IMR-90 (cell line): ENCODE data around the gene STAU1. TPM values are rescaled to one million over a fixed set of nuclear protein-coding genes. Genes with fewer than 3 reads are reported as not detected.

ENCODE experiments used
- ATAC-seq: fragments of 200-7000 bp; cut with Tn5 transposase; 2 replicates; pipeline ENCODE4 v1.9.1; 2020; ENCODE audit warnings: low read depth, mild to moderate bottlenecking, moderate library complexity
- BruUV-seq: library from RNA; stranded (reverse); fragments of 400-500 nt; replicated peaks from 2 replicates; lab custom pipeline; 2021; lab: Mats Ljungman, UMichigan
- CTCF ChIA-PET: fragments of 300-600 bp; formaldehyde crosslinking; extraction: SDS; loops from one replicate; lab custom pipeline; 2021; ENCODE audit warnings: antibody characterized with exemption; lab: Yijun Ruan, JAX
- POLR2A ChIA-PET: fragments of 300-600 bp; sonication (Branson Sonifier 250); formaldehyde crosslinking; loops from one replicate; lab custom pipeline; 2022; ENCODE audit warnings: antibody characterized with exemption; ENCODE audit not compliant: unreplicated experiment; lab: Charles Lee
- DNase-seq: peaks from one replicate; pipeline ENCODE4 v3.0.0; 2013
- H2AFZ ChIP-seq: replicated peaks from 2 replicates; pipeline ENCODE3; 2013; ENCODE audit warnings: low read length, mild to moderate bottlenecking; ENCODE audit not compliant: poor library complexity
- H2AK5ac ChIP-seq: 2 replicates; pipeline ENCODE4 v1.6.1; 2013; ENCODE audit warnings: low read depth, low read length, inconsistent platforms
- H2AK9ac ChIP-seq: replicated peaks from 2 replicates; pipeline ENCODE3; 2013; ENCODE audit warnings: mild to moderate bottlenecking, low read depth, low read length, moderate library complexity; ENCODE audit not compliant: poor library complexity
- H2BK120ac ChIP-seq: 2 replicates; pipeline ENCODE4 v1.6.1; 2013; ENCODE audit warnings: low read depth, low read length, inconsistent platforms
- H2BK15ac ChIP-seq: 3 replicates; pipeline ENCODE4 v1.6.1; 2013; ENCODE audit warnings: low read depth, low read length, inconsistent platforms
- H2BK20ac ChIP-seq: 2 replicates; pipeline ENCODE4 v1.6.1; 2013; ENCODE audit warnings: low read depth, mild to moderate bottlenecking, inconsistent platforms, low read length, moderate library complexity
- H2BK5ac ChIP-seq: 2 replicates; pipeline ENCODE4 v1.6.1; 2013; ENCODE audit warnings: mild to moderate bottlenecking, low read depth, low read length, inconsistent platforms; ENCODE audit not compliant: poor library complexity, severe bottlenecking
- H3K14ac ChIP-seq: replicated peaks from 2 replicates; pipeline ENCODE4 v1.6.1; 2013; ENCODE audit warnings: low read depth, low read length, inconsistent platforms
- H3K18ac ChIP-seq: 2 replicates; pipeline ENCODE4 v1.6.1; 2013; ENCODE audit warnings: low read depth, low read length, control low read depth
- H3K23ac ChIP-seq: 2 replicates; pipeline ENCODE4 v1.6.1; 2013; ENCODE audit warnings: low read depth, low read length, inconsistent platforms
- H3K27ac ChIP-seq: 2 replicates; pipeline ENCODE4 v1.5.1; 2013; ENCODE audit warnings: mild to moderate bottlenecking, control low read depth, low read length; ENCODE audit not compliant: insufficient read depth
- H3K27me3 ChIP-seq: 2 replicates; pipeline ENCODE4 v1.6.1; 2013; ENCODE audit warnings: low read length; ENCODE audit not compliant: control insufficient read depth, insufficient read depth
- H3K36me3 ChIP-seq: 2 replicates; pipeline ENCODE4 v1.6.1; 2013; ENCODE audit warnings: low read length, mixed read lengths; ENCODE audit not compliant: control insufficient read depth, insufficient read depth
- H3K4ac ChIP-seq: 2 replicates; pipeline ENCODE4 v1.6.1; 2013; ENCODE audit warnings: low read depth, low read length, inconsistent platforms
- H3K4me1 ChIP-seq: 2 replicates; pipeline ENCODE4 v1.6.1; 2013; ENCODE audit warnings: low read length, mixed read lengths; ENCODE audit not compliant: control insufficient read depth, insufficient read depth
- H3K4me2 ChIP-seq: 2 replicates; pipeline ENCODE4 v1.6.1; 2013; ENCODE audit warnings: low read depth, mild to moderate bottlenecking, control low read depth, low read length, moderate library complexity
- H3K4me3 ChIP-seq: 2 replicates; pipeline ENCODE4 v1.5.1; 2013; ENCODE audit warnings: low read depth, mild to moderate bottlenecking, control low read depth, low read length, moderate library complexity; ENCODE audit not compliant: insufficient read depth
- H3K56ac ChIP-seq: 2 replicates; pipeline ENCODE4 v1.6.1; 2013; ENCODE audit warnings: low read length, inconsistent platforms; ENCODE audit not compliant: insufficient read depth; ENCODE audit errors: extremely low read depth
- H3K79me1 ChIP-seq, 2 experiments: 2 replicates each; pipeline ENCODE4 v1.6.1; 2013; ENCODE audit warnings: low read length in 2 of 2, inconsistent platforms in 1 of 2, low read depth in 1 of 2
- H3K9ac ChIP-seq: 2 replicates; pipeline ENCODE4 v1.6.1; 2013; ENCODE audit warnings: low read depth, low read length, control low read depth
- H3K9me1 ChIP-seq: 2 replicates; pipeline ENCODE4 v1.6.1; 2013; ENCODE audit warnings: low read length, inconsistent platforms; ENCODE audit not compliant: insufficient read depth
- H3K9me3 ChIP-seq: 2 replicates; pipeline ENCODE4 v1.6.1; 2013; ENCODE audit warnings: low read length; ENCODE audit not compliant: control insufficient read depth, insufficient read depth
- H4K20me1 ChIP-seq: 2 replicates; pipeline ENCODE4 v1.6.1; 2013; ENCODE audit warnings: low read length, inconsistent platforms; ENCODE audit not compliant: insufficient read depth
- H4K5ac ChIP-seq: 2 replicates; pipeline ENCODE4 v1.6.1; 2013; ENCODE audit warnings: mild to moderate bottlenecking, low read depth, low read length, control low read depth
- H4K8ac ChIP-seq, 2 experiments: 2 replicates each; pipeline ENCODE4 v1.6.1; 2013; ENCODE audit warnings: low read depth in 2 of 2, low read length in 2 of 2, control low read depth in 1 of 2, inconsistent platforms in 1 of 2
- H4K91ac ChIP-seq: 2 replicates; pipeline ENCODE4 v1.6.1; 2013; ENCODE audit warnings: low read depth, low read length, inconsistent platforms; ENCODE audit not compliant: insufficient read depth
- BHLHE40 ChIP-seq: fragments of 150-350 bp; IDR thresholded peaks from 2 replicates; pipeline ENCODE4 v1.6.1; 2016; ENCODE audit warnings: mild to moderate bottlenecking, low read depth, low read length
- CEBPB ChIP-seq: IDR thresholded peaks from 2 replicates; pipeline ENCODE4 v1.6.1; 2012; ENCODE audit warnings: low read depth, low read length, improper control_type of control experiment
- CHD1 ChIP-seq: IDR thresholded peaks from 2 replicates; pipeline ENCODE4 v1.6.1; 2012; ENCODE audit warnings: low read depth, low read length, improper control_type of control experiment
- CTCF ChIP-seq: conservative IDR thresholded peaks from 2 replicates; pipeline ENCODE4 v1.5.1; 2012; ENCODE audit warnings: mild to moderate bottlenecking, low read depth, low read length, improper control_type of control experiment
- ELK1 ChIP-seq: fragments of 150-350 bp; IDR thresholded peaks from 2 replicates; pipeline ENCODE4 v1.6.1; 2016; ENCODE audit warnings: low read depth, mild to moderate bottlenecking, low read length, moderate library complexity, borderline replicate concordance
- FOS ChIP-seq: fragments of 150-350 bp; IDR thresholded peaks from 2 replicates; pipeline ENCODE4 v1.6.1; 2016; ENCODE audit warnings: low read depth, low read length
- MAFK ChIP-seq: IDR thresholded peaks from 2 replicates; pipeline ENCODE4 v1.6.1; 2012; ENCODE audit warnings: low read depth, low read length, improper control_type of control experiment
- MAZ ChIP-seq: IDR thresholded peaks from 2 replicates; pipeline ENCODE4 v1.6.1; 2012; ENCODE audit warnings: low read depth, mild to moderate bottlenecking, low read length, improper control_type of control experiment, moderate library complexity, borderline replicate concordance
- MXI1 ChIP-seq: IDR thresholded peaks from 2 replicates; pipeline ENCODE4 v1.6.1; 2012; ENCODE audit warnings: low read depth, mild to moderate bottlenecking, low read length, moderate library complexity, borderline replicate concordance
- NFE2L2 ChIP-seq: fragments of 150-350 bp; IDR thresholded peaks from 2 replicates; pipeline ENCODE4 v1.6.1; 2016; ENCODE audit warnings: low read depth, mild to moderate bottlenecking, low read length
- POLR2A ChIP-seq: IDR thresholded peaks from 2 replicates; pipeline ENCODE4 v1.6.1; 2012; ENCODE audit warnings: mild to moderate bottlenecking, low read depth, low read length
- RAD21 ChIP-seq: IDR thresholded peaks from 2 replicates; pipeline ENCODE4 v1.6.1; 2012; ENCODE audit warnings: low read length, improper control_type of control experiment
- RCOR1 ChIP-seq: IDR thresholded peaks from 2 replicates; pipeline ENCODE4 v1.6.1; 2012; ENCODE audit warnings: mild to moderate bottlenecking, low read length, improper control_type of control experiment; ENCODE audit not compliant: insufficient replicate concordance
- RFX5 ChIP-seq: IDR thresholded peaks from 2 replicates; pipeline ENCODE4 v1.8.0; 2012; ENCODE audit warnings: low read depth, mild to moderate bottlenecking, low read length, moderate library complexity
- SMC3 ChIP-seq: fragments of 150-350 bp; IDR thresholded peaks from 2 replicates; pipeline ENCODE4 v1.6.1; 2016; ENCODE audit warnings: low read depth, mild to moderate bottlenecking, antibody characterized with exemption, low read length, moderate library complexity
- USF2 ChIP-seq: fragments of 150-350 bp; IDR thresholded peaks from 2 replicates; pipeline ENCODE4 v1.6.1; 2017; ENCODE audit warnings: mild to moderate bottlenecking, antibody characterized with exemption, low read length, low read depth
- WGBS, 2 experiments: methylation state at CpG; one replicate each; pipeline versions ENCODE4 v1.1.5 to v1.1.7; 2013; ENCODE audit warnings: missing lambda C conversion rate in 2 of 2; ENCODE audit not compliant: insufficient read length in 1 of 2; ENCODE audit errors: extremely low coverage in 2 of 2; 5-methylcytosine and 5-hydroxymethylcytosine counted together
- dilution Hi-C: fragments of 300-500 bp; cut with HindIII; formaldehyde crosslinking; loops from one replicate; pipeline ENCODE4 v1.14.3; 2018; ENCODE audit warnings: low sequenced_read_pairs; ENCODE audit not compliant: unreplicated experiment
- in situ Hi-C: fragments of 300-500 bp; cut with MboI; formaldehyde crosslinking; loops from 3 replicates; pipeline ENCODE4 v1.14.3; 2019; ENCODE audit warnings: low sequenced_read_pairs, inconsistent platforms, mixed read lengths
- intact Hi-C: fragments of 100-400 bp; cut with micrococcal nuclease; formaldehyde crosslinking; loops from 2 replicates; pipeline ENCODE4 v1.10.0; 2022
- polyA plus RNA-seq, 3 experiments: library from polyadenylated mRNA; depleted of rRNA; stranded (reverse); fragments of >200 nt; gene quantifications; 2 replicates each; pipeline ENCODE4 v1.2.3, GENCODE V29; 2012; ENCODE audit warnings: low replicate concordance in 1 of 3
- total RNA-seq: library from RNA; depleted of rRNA; stranded (reverse); fragments of >200 nt; gene quantifications from 2 replicates; pipeline ENCODE4 v1.2.3, GENCODE V29; 2012

The STAU1 gene
- total and polyA plus RNA-seq, 2 of the 4 experiments (the other 2 are of a cell fraction), result 35.3 to 50.3 TPM

- intact Hi-C loops (no loop called here), in situ Hi-C loops (no loop called here), dilution Hi-C loops (no loop called here)
- WGBS, 2 experiments, result no CpG with 5 or more reads among the region's 6 CpGs
- Histone ChIP-seq H2AK9ac (no peak overlapping the region), H2BK5ac (no peak overlapping the region), H3K79me1 (peaks cover 25 to 77% of the 10 kb centered on the region in 2 experiments), H3K36me3 (peaks cover 20% of the 10 kb centered on the region), H3K4me3 (no peak overlapping the region), H3K14ac (no peak overlapping the region), H4K5ac (no peak overlapping the region), H3K9ac (no peak overlapping the region), H2BK120ac (no peak overlapping the region), H2AFZ (no peak overlapping the region), H3K4me2 (no peak overlapping the region), H4K91ac (no peak overlapping the region), H2BK20ac (no peak overlapping the region), H3K4ac (no peak overlapping the region), H3K56ac (no peak overlapping the region), H3K4me1 (peaks cover 2% of the 10 kb centered on the region; the same call in 1 of the 2 replicates), H3K23ac (no peak overlapping the region), H3K9me3 (no peaks in the 10 kb centered on the region), H3K27me3 (no peaks in the 10 kb centered on the region), H2BK15ac (no peak overlapping the region), H4K8ac (no peak overlapping the region), H2AK5ac (no peak overlapping the region), H3K18ac (no peak overlapping the region), H3K9me1 (0 out of 2 replicates have a peak, but pooled peaks cover 2% of the 10 kb centered on the region), H4K20me1 (peaks cover 18% of the 10 kb centered on the region), H3K27ac (no peak overlapping the region)
- ChIA-PET POLR2A (no interaction called here), CTCF (no interaction called here)
- ATAC-seq (no peak), DNase-seq (no peak)
- TF ChIP-seq BHLHE40 (no peak), POLR2A (no peak), RCOR1 (no peak), SMC3 (no peak), ELK1 (no peak), USF2 (no peak), RAD21 (no peak), MXI1 (no peak), CEBPB (no peak), NFE2L2 (no peak), MAFK (no peak), MAZ (no peak), RFX5 (no peak), CTCF (no peak), CHD1 (no peak), FOS (no peak)
- no TSS peak for BruUV-seq
Observed at GRCh38 chr20:49161428-49162152, 26.5 kb downstream of the STAU1 start.
